GM20000 (cell line): ENCODE measurements around the gene EPB41.

ENCODE experiments used
- DNase-seq: peaks from one replicate; pipeline ENCODE4 v3.0.0; 2012; ENCODE audit warnings: low spot score
- TF ChIP-seq, protein P1 (sequence below): IDR thresholded peaks from 2 replicates; pipeline ENCODE4 v1.5.1; 2012; ENCODE audit warnings: mild to moderate bottlenecking, control low read depth; ENCODE audit errors: extremely low read depth, missing control alignments

EPB41 gene

DNA sequence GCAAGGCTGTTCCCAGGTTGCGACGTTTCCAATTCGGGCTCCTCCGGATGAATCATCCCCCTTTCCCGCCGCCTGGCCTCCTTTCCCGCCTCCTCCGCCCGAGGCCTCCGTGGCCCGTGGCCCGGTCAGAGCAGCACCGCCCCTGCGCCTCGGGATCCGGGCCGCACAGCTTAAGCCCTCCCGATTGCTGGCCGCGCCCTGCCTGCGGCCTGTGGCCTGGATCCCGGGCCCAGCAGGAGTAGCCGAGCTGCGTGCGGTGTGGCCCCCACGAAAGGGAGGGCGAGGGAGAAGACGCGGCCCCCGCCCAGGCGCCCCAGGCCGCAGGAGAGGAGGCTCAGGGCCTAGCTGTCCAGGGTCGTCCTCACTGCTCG, 208.3 kb downstream of the EPB41 start:
- TF ChIP-seq, protein P1, sequence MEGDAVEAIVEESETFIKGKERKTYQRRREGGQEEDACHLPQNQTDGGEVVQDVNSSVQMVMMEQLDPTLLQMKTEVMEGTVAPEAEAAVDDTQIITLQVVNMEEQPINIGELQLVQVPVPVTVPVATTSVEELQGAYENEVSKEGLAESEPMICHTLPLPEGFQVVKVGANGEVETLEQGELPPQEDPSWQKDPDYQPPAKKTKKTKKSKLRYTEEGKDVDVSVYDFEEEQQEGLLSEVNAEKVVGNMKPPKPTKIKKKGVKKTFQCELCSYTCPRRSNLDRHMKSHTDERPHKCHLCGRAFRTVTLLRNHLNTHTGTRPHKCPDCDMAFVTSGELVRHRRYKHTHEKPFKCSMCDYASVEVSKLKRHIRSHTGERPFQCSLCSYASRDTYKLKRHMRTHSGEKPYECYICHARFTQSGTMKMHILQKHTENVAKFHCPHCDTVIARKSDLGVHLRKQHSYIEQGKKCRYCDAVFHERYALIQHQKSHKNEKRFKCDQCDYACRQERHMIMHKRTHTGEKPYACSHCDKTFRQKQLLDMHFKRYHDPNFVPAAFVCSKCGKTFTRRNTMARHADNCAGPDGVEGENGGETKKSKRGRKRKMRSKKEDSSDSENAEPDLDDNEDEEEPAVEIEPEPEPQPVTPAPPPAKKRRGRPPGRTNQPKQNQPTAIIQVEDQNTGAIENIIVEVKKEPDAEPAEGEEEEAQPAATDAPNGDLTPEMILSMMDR, result no peak
- DNase-seq, result peak; percentile 55

DNA sequence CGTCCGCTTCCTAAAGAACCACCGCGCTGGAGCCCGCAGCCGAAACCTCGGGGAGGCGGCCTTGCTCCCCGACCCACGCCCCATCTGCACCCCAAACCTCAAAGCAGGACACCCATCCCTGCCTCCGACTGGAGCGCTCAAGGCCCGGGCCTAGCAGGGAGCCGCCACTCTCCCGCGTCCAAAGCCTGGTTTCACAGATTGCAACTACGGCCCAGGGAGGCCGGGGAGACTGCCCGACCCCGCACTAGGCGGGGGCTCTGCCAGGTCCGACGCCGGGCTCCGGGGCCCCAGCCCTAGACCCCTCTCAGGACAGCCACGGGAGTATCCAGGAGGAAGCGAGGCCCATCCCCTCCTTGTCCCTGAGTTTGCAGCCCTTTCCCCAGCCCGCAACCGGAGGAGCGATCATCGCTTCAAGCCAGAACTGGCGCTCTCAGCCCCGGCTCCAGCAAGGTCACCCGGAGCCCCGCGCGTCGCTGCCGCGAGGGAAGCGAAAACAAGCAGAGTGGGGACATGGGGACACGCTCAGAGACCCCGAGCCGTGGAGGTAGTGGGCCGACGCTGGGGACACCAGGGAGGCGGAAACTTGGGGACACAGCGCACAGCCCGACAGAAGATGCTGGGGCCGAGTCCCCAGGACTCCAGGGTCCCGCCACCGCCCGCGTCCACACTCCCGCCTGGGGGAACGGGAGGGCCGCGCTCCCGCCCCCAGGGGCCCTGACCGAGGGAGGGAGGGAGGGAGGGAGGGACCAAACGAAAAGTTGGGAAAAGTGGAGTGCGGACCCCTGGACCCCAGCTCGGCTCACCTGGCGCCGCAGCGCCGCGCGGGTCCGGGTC, 208.9 kb downstream of the EPB41 start:
- TF ChIP-seq, protein P1, result no peak
- DNase-seq, result peak; percentile 69

GRCh38 chr1:29123887-29124365, 209.6 kb downstream of the EPB41 start, which contains the start of gene TMEM200B:
TSS of gene TMEM200B (minus strand) at chr1:29123903. CDS start at chr1:29121828, 2,075 bp downstream.
- peak; percentile 69 for DNase-seq
- TF ChIP-seq, protein P1, result no peak

DNA sequence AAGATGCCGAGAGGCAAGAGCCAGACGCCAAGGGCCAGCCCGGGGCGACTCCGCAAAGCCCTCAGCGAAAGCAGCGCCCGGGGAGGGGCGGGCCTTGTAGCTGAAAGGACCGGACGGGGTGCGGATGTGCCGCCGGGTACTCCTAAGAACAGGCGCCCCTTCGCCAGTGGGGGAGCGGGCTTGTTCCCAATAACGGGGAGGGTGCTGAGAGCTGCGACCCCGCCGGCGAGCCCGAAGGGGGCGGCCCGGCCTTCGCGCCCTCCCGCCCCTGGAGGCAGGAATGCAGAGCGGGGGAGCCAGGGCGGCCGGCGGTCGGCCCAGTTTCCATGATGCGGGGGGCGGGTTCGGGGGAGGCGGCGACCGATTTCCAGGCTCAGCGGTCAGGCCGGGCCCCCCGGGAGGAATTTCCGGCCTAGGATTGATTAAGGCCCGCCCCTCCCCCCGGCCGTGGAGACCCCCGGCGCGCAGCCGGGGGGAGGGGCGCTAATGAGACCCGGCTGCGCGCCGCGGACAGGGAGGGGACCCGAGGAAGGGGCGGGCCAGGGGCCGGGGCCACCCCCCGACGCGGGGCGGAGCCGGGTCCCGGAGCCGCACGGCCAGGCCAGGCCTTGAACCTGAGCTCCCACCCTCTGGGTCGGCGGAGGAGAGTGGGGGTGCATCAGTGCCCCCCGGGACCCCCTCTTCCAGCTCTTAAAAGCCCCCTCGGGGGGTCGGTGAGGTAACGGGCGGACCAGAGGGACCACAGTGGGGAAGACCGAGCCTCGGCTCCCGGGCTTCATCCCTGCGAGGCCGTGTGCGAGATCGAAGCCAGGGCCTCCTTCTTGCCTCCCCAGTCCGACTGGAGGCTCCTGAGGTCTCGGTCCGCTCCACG, 210.2 kb downstream of the EPB41 start:
- DNase-seq, result peak; percentile 86
- TF ChIP-seq, protein P1, result no peak

DNA sequence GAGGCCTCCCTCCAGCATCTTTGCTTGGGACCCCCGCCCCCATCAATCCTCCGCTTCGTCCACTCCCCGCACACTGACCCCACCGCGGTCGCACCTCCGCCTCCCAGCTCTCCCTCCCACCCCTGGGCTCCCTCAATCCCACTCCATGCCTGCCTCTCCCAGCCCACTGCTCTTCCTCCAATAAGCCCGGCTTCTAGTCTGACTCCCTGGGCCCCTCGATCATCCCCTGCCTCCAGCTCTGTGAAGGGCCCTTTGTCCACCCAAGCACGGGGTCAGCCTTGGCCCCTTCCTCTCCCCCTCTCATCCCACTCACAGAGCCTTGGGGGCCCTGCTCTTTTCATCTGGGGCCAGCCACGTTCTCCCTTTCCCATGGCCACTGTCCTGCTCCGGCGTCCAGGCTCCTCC, 210.9 kb downstream of the EPB41 start:
- TF ChIP-seq, protein P1, result no peak
- no peak for DNase-seq

DNA sequence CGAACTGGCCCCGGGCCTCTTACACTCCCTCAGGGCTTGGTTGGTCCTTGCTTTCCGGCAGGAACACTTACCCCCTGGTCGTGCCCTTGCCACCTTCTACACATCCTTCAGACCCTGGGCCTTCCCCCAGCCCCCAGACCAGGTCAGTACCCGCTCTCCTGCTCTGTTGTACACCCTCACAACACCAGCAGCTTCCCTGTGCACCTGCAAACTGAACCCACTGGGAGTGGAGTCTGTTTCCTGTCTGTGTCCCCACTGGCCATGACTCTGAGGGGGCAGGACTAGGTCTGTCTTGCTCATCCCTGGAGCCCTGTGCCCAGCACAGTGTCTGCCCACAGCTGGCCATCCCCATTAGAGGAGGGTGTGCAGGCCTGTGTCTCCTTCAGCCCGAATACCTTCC, 211.4 kb downstream of the EPB41 start:
- TF ChIP-seq, protein P1, result no peak
- peak; percentile 43 for DNase-seq

DNA sequence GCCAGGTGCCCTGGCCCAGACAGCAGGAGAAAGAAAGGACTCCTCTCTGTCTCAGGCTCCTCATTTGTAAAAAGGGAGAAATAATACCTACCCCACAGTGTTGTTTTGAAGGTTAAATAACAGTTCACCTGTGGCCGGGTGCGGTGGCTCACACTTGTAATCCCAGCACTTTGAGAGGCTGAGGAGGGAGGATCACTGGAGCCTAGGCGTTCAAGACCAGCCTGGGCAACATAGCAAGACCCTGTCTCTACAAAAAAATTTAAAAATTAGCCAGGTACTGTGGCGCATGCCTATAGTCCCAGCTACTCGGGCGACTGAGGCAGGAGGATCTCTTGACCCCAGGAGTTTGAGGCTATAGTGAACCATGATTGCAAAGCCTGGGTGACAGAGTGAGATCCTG, 211.8 kb downstream of the EPB41 start:
- DNase-seq, result no peak
- TF ChIP-seq, protein P1, result no peak
